HTERT RPE-1 (cell line): Measurements from ENCODE around the gene XYLT1.
"Not testable (repeated sequence)": the region's sequence is repeated elsewhere in the genome, so short reads cannot be mapped to it uniquely, and the experiment has no call there.

Source experiments
- in situ Hi-C: fragments of 300-500 bp; cut with MboI; formaldehyde crosslinking; loops from 4 replicates; pipeline ENCODE4 v1.14.3; 2020; ENCODE audit warnings: low sequenced_read_pairs

Gene XYLT1

GRCh38 chr16:17470908-17471718, at the start of gene XYLT1:
Gene XYLT1 (minus strand): TSS chr16:17470960. CDS start chr16:17470796, 164 bp downstream.
- in situ Hi-C loops: no loop called here

DNA sequence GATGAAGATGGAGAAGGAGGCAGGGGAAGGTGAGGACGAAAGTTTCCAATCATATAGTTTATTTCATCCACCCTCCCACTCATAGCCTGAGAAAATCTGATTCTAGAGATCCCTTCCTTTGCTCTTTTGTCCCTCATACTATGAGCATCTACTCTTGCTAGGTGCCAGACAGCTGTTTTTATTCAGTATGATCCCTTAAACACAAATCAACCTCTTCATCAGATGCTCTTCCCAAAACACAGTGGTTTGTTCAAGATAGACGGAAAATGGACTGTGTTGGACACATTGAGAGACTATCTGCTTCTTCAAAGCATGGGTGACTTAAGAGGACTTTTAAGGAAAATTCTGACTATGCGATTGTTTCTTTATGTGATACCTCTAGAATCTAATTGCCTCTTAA, 49.4 kb upstream of the XYLT1 start:
- in situ Hi-C loops: no loop called here

DNA sequence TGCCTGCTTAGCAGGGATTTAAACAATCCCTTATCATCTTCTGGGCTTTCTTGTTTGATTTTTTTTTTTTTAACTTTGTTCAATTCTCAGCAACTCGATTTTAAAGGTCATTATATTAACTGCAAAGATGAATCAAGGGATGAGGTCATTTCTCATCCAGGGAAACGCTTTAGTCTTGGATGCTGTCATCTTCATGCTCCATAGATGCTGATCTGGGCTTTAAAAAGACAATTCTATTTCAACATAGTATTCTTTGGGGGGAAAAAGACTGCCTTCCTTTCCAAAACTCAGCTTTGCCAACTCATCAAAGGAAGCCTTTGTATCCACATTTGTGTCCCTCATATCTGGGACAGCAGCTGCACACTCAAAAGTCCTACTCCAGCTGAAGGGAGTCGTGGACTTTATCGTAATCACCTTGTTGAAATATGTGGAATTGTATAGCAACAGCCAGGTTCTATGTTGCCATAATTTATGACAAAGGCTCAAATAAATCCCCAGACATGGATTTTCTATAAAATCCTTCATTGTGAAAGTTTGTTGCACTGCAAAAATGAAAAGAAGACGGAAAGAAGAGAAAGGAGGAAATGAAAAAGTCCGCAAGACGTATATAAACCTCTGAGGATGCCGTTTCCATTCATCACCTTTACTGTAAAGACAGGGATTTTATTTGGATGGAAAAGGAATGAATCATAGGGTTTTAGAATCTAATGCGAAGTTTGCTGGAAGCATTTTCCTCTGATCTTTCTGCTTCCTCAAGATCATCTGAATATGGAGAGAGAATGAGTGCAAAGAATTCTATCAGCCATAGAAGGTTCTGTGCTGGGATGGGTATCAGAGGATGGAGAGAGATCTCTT, 48.6 kb upstream of the XYLT1 start:
- in situ Hi-C loops: no loop called here

GRCh38 chr16:17518441-17518840, 47.7 kb upstream of the XYLT1 start:
- in situ Hi-C loops: no loop called here

GRCh38 chr16:17515421-17516210, 44.9 kb upstream of the XYLT1 start:
- in situ Hi-C loops: no loop called here

GRCh38 chr16:17512636-17513220, 42.0 kb upstream of the XYLT1 start:
- in situ Hi-C loops: no loop called here

DNA sequence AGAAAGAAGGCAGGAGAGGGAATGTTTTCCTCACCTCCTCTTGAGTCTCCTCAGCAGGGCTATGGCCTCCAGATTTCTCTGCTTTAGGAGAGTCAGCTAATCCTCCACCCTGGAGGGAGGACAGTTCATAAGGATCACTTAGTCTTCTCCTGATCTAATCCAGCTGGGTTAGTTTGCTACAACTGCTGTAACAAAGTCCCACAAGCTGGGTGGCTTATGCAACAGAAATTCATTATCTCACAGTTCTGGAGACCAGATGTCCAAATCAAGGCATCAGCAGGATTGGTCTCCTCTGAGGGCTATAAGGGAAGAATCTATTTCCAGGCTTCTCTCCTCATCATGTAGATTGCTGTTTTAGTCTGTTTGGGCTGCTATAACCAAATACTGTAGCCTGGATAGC, 40.6 kb upstream of the XYLT1 start:
- in situ Hi-C loops: no loop called here

GRCh38 chr16:17510567-17510966, 39.8 kb upstream of the XYLT1 start:
- in situ Hi-C loops: no loop called here

DNA sequence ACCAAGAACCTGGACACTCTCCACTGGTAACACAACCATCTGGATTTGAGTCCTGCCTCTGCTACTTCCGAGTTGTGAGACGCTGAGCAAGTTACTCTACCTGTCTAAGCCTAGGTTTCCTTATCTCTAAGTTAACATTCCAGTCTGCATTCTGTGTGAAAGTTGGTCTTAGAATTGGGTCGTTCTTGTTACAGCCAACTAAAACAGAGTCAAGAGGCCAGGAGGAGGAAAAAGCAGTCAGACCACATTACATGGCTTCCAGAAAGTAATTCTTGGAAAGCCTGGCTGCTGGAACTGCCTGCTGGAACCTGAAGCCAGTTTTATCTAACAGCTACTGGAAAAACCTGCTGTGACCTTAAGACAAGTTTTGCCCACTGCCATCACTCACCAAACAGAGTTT, 38.4 kb upstream of the XYLT1 start:
- in situ Hi-C loops: no loop called here

GRCh38 chr16:17508303-17508702, 37.5 kb upstream of the XYLT1 start:
- in situ Hi-C loops: no loop called here

DNA sequence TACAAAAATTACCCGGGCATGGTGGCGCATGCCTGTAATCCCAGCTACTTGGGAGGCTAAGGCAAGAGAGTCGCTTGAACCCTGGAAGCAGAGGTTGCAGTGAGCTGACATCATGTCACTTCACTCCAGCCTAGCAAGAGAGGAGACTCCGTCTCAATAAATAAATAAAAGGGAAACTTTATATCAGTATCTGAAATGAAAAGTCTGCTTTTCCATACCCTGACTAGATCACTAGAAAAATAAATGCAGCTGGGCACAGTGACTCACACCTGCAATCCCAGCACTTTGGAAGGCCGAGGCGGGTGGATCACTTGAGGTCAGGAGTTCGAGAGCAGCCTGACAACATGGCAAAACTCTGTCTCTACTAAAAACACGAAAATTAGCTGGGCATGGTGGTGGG, 36.8 kb upstream of the XYLT1 start:
- in situ Hi-C loops: not testable (repeated sequence)

DNA sequence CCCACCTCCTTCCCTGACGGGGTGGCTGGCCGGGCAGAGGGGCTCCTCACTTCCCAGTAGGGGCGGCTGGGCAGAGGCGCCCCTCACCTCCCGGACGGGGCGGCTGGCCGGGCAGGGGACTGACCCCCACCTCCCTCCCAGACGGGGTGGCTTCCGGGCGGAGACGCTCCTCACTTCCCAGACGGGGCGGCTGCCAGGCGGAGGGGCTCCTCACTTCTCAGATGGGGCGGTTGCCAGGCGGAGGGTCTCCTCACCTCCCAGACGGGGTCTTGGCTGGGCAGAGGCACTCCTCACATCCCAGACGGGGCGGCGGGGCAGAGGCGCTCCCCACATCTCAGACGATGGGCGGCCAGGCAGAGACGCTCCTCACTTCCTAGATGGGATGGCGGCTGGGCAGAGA, 35.1 kb upstream of the XYLT1 start:
- in situ Hi-C loops: not testable (repeated sequence)

GRCh38 chr16:17504050-17504449, 33.3 kb upstream of the XYLT1 start:
- in situ Hi-C loops: no loop called here

DNA sequence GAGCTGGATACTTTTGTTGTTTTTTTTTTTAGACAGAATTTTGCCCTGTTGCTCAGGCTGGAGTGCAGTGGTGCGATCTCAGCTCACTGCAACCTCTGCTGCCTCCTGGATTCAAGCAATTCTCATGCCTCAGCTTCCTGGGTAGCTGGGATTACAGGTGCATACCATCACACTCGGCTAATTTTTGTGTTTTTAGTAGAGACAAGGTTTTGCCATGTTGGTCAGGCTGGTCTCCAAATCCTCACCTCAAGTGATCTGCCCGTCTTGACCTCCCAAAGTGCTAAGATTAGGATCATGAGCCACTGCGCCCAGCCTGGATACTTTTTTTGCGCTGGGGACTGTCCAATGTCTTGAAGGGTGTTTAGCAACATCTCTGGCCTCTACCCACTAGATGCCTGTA, 32.6 kb upstream of the XYLT1 start:
- in situ Hi-C loops: no loop called here

DNA sequence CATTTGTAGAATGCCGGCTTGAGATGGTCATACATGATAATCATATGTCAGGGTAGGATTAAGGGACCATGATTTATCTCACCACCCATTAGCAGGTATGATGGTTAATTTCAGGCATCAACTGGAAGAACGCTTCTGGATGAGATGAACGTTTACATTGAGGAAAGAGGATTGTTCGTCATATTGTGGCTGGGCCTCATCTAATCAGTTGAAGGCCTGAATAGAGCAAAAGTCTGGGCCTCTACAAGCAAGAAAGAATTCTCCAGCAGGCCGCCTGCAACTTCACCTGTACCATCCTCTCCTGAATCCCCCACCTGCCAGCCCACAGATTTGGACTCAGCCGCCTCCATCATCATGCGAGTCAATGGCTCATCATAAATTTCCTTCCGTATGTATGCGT, 30.6 kb upstream of the XYLT1 start:
- in situ Hi-C loops: no loop called here

- in situ Hi-C loops: no loop called here
Measured at GRCh38 chr16:17499223-17499902, 28.6 kb upstream of the XYLT1 start.

GRCh38 chr16:17497648-17498047, 26.9 kb upstream of the XYLT1 start:
- in situ Hi-C loops: no loop called here

DNA sequence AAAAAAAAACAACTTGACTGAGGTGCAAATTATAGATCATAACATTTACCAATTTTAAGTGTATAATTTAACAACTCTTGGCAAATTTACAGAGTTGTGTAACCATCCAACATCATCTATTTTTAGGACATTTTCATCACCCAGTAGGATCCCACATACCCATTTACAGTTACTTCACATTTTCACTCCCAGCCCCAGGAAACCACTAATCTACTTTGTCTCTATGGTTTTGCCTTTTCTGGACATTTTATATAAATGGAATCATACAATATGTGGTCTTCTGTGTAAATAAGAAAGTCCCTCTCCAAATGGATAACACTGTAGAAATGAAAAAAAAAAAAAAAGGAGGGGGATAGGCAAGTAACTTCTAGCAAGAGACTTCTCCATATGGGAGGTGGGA, 26.1 kb upstream of the XYLT1 start:
- in situ Hi-C loops: no loop called here

- in situ Hi-C loops: no loop called here
Measured at GRCh38 chr16:17493012-17493411, 22.3 kb upstream of the XYLT1 start.

GRCh38 chr16:17491140-17491662, 20.4 kb upstream of the XYLT1 start:
- in situ Hi-C loops: no loop called here
